Vagina (tissue), 2 donors: ENCODE results near the gene PPHLN1.

Experiments used
- CTCF ChIP-seq, 3 experiments: fragments of 450-650 bp in 2 of 3; fragments of 200-600 bp in 1 of 3; sonication (generic) in 1 of 3; IDR thresholded peaks; one replicate each; pipeline ENCODE4 v1.5.1; 2017 to 2019; ENCODE audit warnings: antibody characterized with exemption in 3 of 3, mild to moderate bottlenecking in 2 of 3, moderate library complexity in 2 of 3
- POLR2AphosphoS5 ChIP-seq, 2 donors: sonication (generic); formaldehyde crosslinking; IDR thresholded peaks; one replicate each; pipeline ENCODE4 v1.9.0; 2017; ENCODE audit warnings: antibody characterized with exemption in 2 of 2, mild to moderate bottlenecking in 2 of 2, low read depth in 1 of 2; ENCODE audit not compliant: insufficient read depth in 1 of 2

- TF ChIP-seq CTCF (IDR thresholded peaks at IDR 0.05) (no peak), POLR2AphosphoS5 (IDR thresholded peaks at IDR 0.05; ENCODE audit: insufficient read depth in 1 of 2, low read depth in 1 of 2) (no peak)
Measured at GRCh38 chr12:42484996-42485395, 159.0 kb downstream of the PPHLN1 start.
